Measurements from ENCODE around the gene NBEAL2. TPM values are rescaled to one million over a fixed set of nuclear protein-coding genes. Genes with fewer than 3 reads are reported as not detected.
A peak's percentile ranks its signal among the peaks of the same experiment; 100 is the strongest.

The NBEAL2 gene
- total and polyA plus RNA-seq, 10 of the 15 experiments (the other 5 are each of a cell fraction or from before 2014, with no cell fraction given), result 0.07 to 127 (median 29.4) TPM

GRCh38 chr3:46971742-46972141, 7.7 kb upstream of the NBEAL2 start:
- peaks cover 12% of the 10 kb centered on the region for H4K20me1 ChIP-seq (ENCODE audit: control insufficient read depth, insufficient read depth)
- DNase-seq (ENCODE audit: low read depth, low spot score) (no peak), FAIRE-seq (no peak), ATAC-seq (peak; percentile 31)
- H3K27ac ChIP-seq (ENCODE audit: control insufficient read depth, insufficient read depth), result peak overlapping the region; percentile 41
- H2AFZ ChIP-seq (ENCODE audit: control insufficient read depth, low read depth, low read length), result no peak overlapping the region
- ChIA-PET CTCF (interaction anchor here (1.4 kb wide), 1 partner anchor 44 kb away, joined by 3 read pairs; no protein-coding TSS in a partner anchor), RAD21 (ENCODE audit: unreplicated experiment) (interaction anchor here (0.9 to 1.3 kb wide), 2 partner anchors 12 to 21 kb away, joined by 3 read pairs; no protein-coding TSS in a partner anchor), POLR2A (interaction anchor here (0.9 to 3.7 kb wide), 3 partner anchors 12 to 40 kb away, joined by 3 to 19 read pairs (median 7); no protein-coding TSS in a partner anchor), SMC1A (ENCODE audit: uncharacterized antibody, unreplicated experiment) (interaction anchor here (0.7 to 3.0 kb wide), 3 partner anchors 14 to 848 kb away, joined by 3 to 27 read pairs (median 5); no protein-coding TSS in a partner anchor)
- H3K4me1 ChIP-seq (ENCODE audit: control insufficient read depth, insufficient read depth, low read length), result peaks cover 38% of the 10 kb centered on the region
- no TSS peak for BruUV-seq (replicated peaks)
- in situ Hi-C loops (cut with MboI) (no loop called here), intact Hi-C loops (cut with micrococcal nuclease; ENCODE audit: unreplicated experiment) (no loop called here)
- no peaks in the 10 kb centered on the region for H3K27me3 ChIP-seq (replicated peaks in 1 of 2; ENCODE audit: control insufficient read depth in 2 of 2, insufficient read depth in 2 of 2, low read length in 1 of 2)
- WGBS (ENCODE audit: insufficient coverage, insufficient replicate concordance, low lambda C conversion rate, missing lambda C conversion rate), result 9% methylated on average over 1 of the region's 1 CpG
- TF ChIP-seq NRF1 (conservative IDR thresholded peaks at IDR 0.05; ENCODE audit: low read depth, low read length) (no peak), GABPA (IDR thresholded peaks at IDR 0.05; ENCODE audit: low read depth) (no peak), ZNF622 (IDR thresholded peaks at IDR 0.05) (no peak), NBN (IDR thresholded peaks at IDR 0.05) (peak; percentile 39; the same call in 1 of the 2 replicates), ZNF274 (IDR thresholded peaks at IDR 0.05; ENCODE audit: insufficient read depth, insufficient read length) (no peak), SRF (IDR thresholded peaks at IDR 0.05; ENCODE audit: low read depth in 2 of 2, low read length in 2 of 2) (no peak), ZZZ3 (IDR thresholded peaks at IDR 0.05; ENCODE audit: control insufficient read depth, insufficient read length, low read depth) (no peak), RUNX3 (IDR thresholded peaks at IDR 0.05; ENCODE audit: low read length) (peak; percentile 40; the same call in 1 of the 2 replicates), ZNF687 (IDR thresholded peaks at IDR 0.05) (peak; percentile 13; the same call in 1 of the 2 replicates), PKNOX1 (IDR thresholded peaks at IDR 0.05) (no peak), GATAD2B (conservative IDR thresholded peaks at IDR 0.05; ENCODE audit: low read depth) (0 out of 2 replicates have a peak, but pooled peaks have one; percentile 22), NR2C1 (IDR thresholded peaks at IDR 0.05) (no peak), NKRF (conservative IDR thresholded peaks at IDR 0.05) (no peak), SPI1 (IDR thresholded peaks at IDR 0.05; ENCODE audit: borderline replicate concordance, insufficient read depth, low read depth, low read length) (peak; percentile 77; the same call in 1 of the 2 replicates), NFYA (IDR thresholded peaks at IDR 0.05; ENCODE audit: borderline replicate concordance, low read depth, low read length) (no peak), RCOR1 (conservative IDR thresholded peaks at IDR 0.05; ENCODE audit: low read depth, low read length) (no peak), MTA3 (IDR thresholded peaks at IDR 0.05; ENCODE audit: borderline replicate concordance, low read length) (no peak)
- H3K4me2 ChIP-seq (ENCODE audit: control insufficient read depth, insufficient read depth), result peak overlapping the region; percentile 66
- no peaks in the 10 kb centered on the region for H3K9me3 ChIP-seq (replicated peaks; ENCODE audit: control insufficient read depth, insufficient read depth, low read length)
- peaks cover 95% of the 10 kb centered on the region for H3K79me2 ChIP-seq (ENCODE audit: control insufficient read depth, insufficient read depth, low read length)
- peak overlapping the region; percentile 33; the same call in 1 of the 2 replicates for H3K4me3 ChIP-seq
- peaks cover 9% of the 10 kb centered on the region in 2 experiments; a peak in 3 of 4 replicates for H3K36me3 ChIP-seq (ENCODE audit: control insufficient read depth in 2 of 2, insufficient read depth in 2 of 2, low read length in 1 of 2)
- no peak overlapping the region for H3K9ac ChIP-seq (ENCODE audit: control insufficient read depth, insufficient read depth, low read length)

Measured in GM12878 (cell line).